Measurements from ENCODE around the gene CDH13. TPM values are rescaled to one million over a fixed set of nuclear protein-coding genes. Genes with fewer than 3 reads are reported as not detected.

CDH13 gene
- polyA plus RNA-seq, 1 donor from 2014 or later = 3.2 TPM

- Histone ChIP-seq H3K9ac (ENCODE audit: low read length) (no peak overlapping the region), H3K4me3 (ENCODE audit: low read length) (no peak overlapping the region), H3F3A (ENCODE audit: insufficient read depth, low read length, poor library complexity, severe bottlenecking) (no peaks in the 10 kb centered on the region), H3K36me3 (ENCODE audit: insufficient read depth, low read length) (no peaks in the 10 kb centered on the region), H3K4me2 (ENCODE audit: low read length) (no peak overlapping the region), H2AFZ (ENCODE audit: low read depth, low read length) (no peak overlapping the region), H3K9me2 (ENCODE audit: insufficient read depth, low read length) (no peaks in the 10 kb centered on the region), H3K27ac (ENCODE audit: low read length) (no peak overlapping the region), H3K9me3 (ENCODE audit: low read length) (no peaks in the 10 kb centered on the region), H3K27me3 (ENCODE audit: insufficient read depth, low read depth, low read length) (no peaks in the 10 kb centered on the region), H3K79me2 (replicated peaks; ENCODE audit: insufficient read depth, low read length) (no peaks in the 10 kb centered on the region), H4K20me1 (ENCODE audit: insufficient read depth) (no peaks in the 10 kb centered on the region)
- no peak for TF ChIP-seq EZH2 (IDR thresholded peaks at IDR 0.05; ENCODE audit: borderline replicate concordance, insufficient read depth, low read length, poor library complexity, severe bottlenecking)
- TF ChIP-seq REST (IDR thresholded peaks at IDR 0.05; ENCODE audit: borderline replicate concordance) = no peak
- no peak for TF ChIP-seq MXI1 (conservative IDR thresholded peaks at IDR 0.05; ENCODE audit: poor library complexity, severe bottlenecking)
- no peak for TF ChIP-seq TAF1 (IDR thresholded peaks at IDR 0.05; ENCODE audit: low read depth)
- no peak for TF ChIP-seq POLR2AphosphoS5 (IDR thresholded peaks at IDR 0.05)
- no peak for TF ChIP-seq RAD21 (conservative IDR thresholded peaks at IDR 0.05)
- TF ChIP-seq SMC3 (conservative IDR thresholded peaks at IDR 0.05; ENCODE audit: poor library complexity) = no peak
- TF ChIP-seq EP300 (conservative IDR thresholded peaks at IDR 0.05; ENCODE audit: poor library complexity, severe bottlenecking) = no peak
- TF ChIP-seq CTCF (IDR thresholded peaks at IDR 0.05; ENCODE audit: poor library complexity, severe bottlenecking) = no peak
Observed at GRCh38 chr16:82769845-82770244, 143.1 kb downstream of the CDH13 start.

- Histone ChIP-seq H3K9me2 (ENCODE audit: insufficient read depth, low read length) (no peaks in the 10 kb centered on the region), H3K4me2 (ENCODE audit: low read length) (no peak overlapping the region), H4K20me1 (ENCODE audit: insufficient read depth) (no peaks in the 10 kb centered on the region), H3K36me3 (ENCODE audit: insufficient read depth, low read length) (no peaks in the 10 kb centered on the region), H3K9ac (ENCODE audit: low read length) (no peak overlapping the region), H3F3A (ENCODE audit: insufficient read depth, low read length, poor library complexity, severe bottlenecking) (no peaks in the 10 kb centered on the region), H3K9me3 (ENCODE audit: low read length) (no peaks in the 10 kb centered on the region), H3K27me3 (ENCODE audit: insufficient read depth, low read depth, low read length) (no peaks in the 10 kb centered on the region), H3K79me2 (replicated peaks; ENCODE audit: insufficient read depth, low read length) (no peaks in the 10 kb centered on the region), H2AFZ (ENCODE audit: low read depth, low read length) (no peak overlapping the region), H3K27ac (ENCODE audit: low read length) (no peak overlapping the region), H3K4me3 (ENCODE audit: low read length) (no peak overlapping the region)
- TF ChIP-seq MXI1 (conservative IDR thresholded peaks at IDR 0.05; ENCODE audit: poor library complexity, severe bottlenecking) (no peak), SMC3 (conservative IDR thresholded peaks at IDR 0.05; ENCODE audit: poor library complexity) (no peak), CTCF (IDR thresholded peaks at IDR 0.05; ENCODE audit: poor library complexity, severe bottlenecking) (no peak), EP300 (conservative IDR thresholded peaks at IDR 0.05; ENCODE audit: poor library complexity, severe bottlenecking) (no peak), RAD21 (conservative IDR thresholded peaks at IDR 0.05) (no peak), REST (IDR thresholded peaks at IDR 0.05; ENCODE audit: borderline replicate concordance) (no peak), EZH2 (IDR thresholded peaks at IDR 0.05; ENCODE audit: borderline replicate concordance, insufficient read depth, low read length, poor library complexity, severe bottlenecking) (no peak), POLR2AphosphoS5 (IDR thresholded peaks at IDR 0.05) (no peak), TAF1 (IDR thresholded peaks at IDR 0.05; ENCODE audit: low read depth) (no peak)
Observed at GRCh38 chr16:82772215-82772614, 145.4 kb downstream of the CDH13 start.

Data from neural cell (in vitro differentiated cells).